Left forelimb (tissue), 1 donor: ENCODE data around the gene SPTSSA.
"Not testable (repeated sequence)": the region's sequence is repeated elsewhere in the genome, so short reads cannot be mapped to it uniquely, and the experiment has no call there.

ENCODE experiments used
- DNase-seq: peaks from one replicate; pipeline ENCODE4 v3.0.0-alpha.2; 2018; ENCODE audit warnings: low spot score

Gene SPTSSA, protein sequence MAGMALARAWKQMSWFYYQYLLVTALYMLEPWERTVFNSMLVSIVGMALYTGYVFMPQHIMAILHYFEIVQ

DNA sequence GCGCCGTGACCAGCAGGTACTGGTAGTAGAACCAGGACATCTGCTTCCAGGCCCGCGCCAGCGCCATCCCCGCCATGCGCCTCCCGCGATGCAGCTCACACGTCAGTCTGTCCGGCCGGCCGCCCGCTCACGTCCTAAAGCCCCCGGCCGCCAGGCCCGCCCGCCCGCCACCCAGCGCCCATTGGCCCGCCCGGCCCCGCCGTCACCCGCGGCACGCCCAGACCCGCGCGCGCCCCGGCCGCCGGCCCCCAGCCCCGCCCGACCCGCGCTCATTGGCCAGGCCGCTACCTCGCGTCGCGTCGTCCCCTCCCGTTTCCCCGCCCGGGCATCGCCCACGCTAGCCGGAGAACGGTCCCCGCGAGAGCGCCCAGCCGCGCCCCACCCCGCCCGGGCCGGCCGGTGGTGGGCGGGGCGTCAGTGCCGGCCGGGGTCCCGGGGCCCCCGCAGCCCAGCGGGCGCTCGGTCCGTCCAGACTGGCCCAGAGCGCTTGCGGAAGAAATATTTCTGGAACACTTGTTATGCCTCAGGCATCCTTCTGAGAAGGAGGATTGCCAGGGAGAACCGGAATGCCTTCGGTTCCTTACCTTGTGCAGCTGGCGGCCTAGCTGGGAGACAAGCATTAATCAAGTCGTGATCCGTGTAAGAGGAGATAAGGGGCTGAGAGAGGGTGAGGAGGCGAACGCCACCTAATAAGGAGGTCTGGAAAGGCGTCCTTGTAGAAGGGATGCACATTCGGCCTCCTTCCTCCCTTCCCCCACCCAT, at the start of gene SPTSSA:
SPTSSA (minus strand) TSS at position 109 of the 762 bp plus-strand sequence; CDS start at position 76, 33 bp downstream.
- DNase-seq = peak; percentile 96

DNA sequence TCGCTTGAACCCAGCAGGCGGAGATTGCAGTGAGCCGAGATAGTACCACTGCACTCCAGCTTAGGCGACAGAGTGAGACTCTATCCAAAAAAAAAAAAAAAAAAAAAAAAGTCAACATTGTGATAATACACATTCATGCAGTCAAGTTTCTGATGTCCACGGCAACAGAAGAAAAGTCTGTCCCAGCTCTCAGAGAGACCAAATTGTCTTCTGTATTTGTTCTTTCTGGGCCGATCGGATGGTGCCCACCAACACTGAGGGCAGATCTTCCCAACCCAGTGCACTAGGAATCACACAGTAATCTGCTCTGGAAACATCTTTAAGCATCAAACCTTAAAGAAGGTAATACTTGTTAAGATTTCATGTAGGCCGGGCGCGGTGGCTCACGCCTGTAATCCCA, 45.8 kb upstream of the SPTSSA start:
- no peak for DNase-seq

DNA sequence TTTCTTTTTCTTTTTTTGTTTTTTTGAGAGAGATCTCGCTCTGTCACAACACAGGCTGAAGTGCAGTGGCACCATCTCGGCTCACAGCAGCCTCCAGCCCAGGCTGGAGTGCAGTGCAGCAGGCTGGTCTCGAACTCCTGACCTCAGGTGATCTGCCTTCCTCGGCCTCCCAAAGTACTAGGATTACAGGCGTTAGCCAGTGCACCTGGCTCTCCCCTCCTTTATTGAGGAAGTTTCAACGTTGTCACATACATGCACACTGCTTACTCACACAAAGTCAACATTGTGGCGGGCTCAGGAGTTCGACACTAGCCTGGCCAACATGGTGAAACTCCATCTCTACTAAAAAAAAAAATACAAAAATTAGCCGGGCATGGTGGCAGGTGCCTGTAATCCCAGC, 45.4 kb upstream of the SPTSSA start:
- no peak for DNase-seq

DNA sequence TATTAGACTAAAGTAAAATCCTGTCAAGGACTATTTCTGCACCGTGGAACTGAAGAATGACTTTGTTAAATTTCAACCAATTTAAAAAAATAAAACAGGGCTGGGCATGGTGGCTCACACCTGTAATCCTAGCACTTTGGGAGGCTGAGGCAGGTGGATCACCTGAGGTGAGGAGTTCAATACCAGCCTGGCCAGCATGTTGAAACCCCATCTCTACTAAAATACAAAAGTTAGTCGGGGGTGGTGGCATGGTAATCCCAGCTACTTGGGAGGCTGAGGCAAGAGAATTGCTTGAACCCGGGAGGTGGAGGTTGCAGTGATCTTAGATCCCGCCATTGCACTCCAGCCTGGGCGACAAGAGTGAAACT, 43.1 kb upstream of the SPTSSA start:
- DNase-seq = not testable (repeated sequence)

DNA sequence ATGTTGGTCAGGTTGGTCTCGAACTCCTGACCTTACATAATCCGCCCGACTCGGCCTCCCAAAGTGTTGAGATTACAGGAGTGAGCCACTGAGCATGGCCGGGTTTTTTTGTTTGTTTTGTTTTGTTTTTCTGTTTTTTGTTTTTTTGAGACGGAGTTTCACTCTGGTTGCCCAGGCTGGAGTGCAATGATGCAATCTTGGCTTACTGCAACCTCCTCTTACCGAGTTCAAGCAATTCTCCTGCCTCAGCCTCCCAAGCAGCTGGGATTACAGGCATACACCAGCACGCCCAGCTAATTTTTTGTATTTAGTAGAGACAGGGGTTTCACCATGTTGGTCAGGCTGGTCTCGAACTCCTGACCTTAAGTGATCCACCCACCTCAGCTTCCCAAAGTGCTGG, 42.0 kb upstream of the SPTSSA start:
- DNase-seq = not testable (repeated sequence)

DNA sequence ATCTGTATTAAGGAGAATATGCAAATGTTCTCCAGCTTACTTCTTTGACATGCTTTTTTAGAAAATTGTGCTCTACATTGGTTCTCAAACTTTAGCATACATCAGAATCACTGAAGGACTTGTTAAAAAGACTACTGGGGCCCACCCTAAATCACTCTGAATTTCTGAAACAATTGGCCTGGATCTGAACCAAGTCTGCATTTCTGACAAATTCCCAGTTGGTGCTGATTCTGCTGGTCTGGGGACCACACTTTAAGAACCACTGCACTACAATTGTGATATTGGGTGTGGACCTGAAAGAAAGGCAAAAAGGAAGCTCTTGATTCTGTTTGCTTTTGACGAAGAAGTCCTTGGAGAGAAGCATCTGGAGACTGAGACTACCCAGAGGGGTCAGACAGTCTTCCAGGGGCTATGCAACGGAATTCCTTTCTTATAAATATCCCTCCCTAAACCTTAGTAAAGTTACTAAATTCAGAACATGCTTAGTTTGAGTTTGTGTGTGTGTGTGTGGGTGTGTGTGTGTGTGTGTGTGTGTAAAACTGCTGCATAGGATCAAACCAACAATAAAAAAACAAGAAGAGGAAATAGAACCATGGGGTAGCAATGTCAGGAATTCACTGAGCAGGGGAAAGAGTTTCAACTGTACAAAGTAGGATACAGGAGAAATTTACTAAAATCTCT, 40.6 kb upstream of the SPTSSA start:
- DNase-seq = no peak

DNA sequence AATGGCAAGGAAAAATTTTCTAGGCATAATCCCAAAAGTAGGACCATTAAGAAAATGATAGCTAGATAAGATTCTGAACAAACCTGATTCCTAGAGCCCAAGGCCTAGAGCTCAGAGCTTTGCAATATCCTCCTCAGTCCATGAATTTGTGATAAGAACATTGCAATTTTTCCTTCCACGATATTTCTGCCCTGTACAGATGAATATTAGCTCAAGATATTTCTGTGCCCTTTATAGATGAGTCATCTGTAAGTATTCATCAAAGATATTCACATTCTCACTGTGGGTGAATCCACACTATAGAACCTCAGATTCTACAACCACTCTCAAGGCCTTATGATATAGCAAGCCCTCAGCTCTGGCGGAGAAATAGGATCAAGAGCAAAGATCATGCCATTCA, 40.0 kb upstream of the SPTSSA start:
- DNase-seq = no peak

DNA sequence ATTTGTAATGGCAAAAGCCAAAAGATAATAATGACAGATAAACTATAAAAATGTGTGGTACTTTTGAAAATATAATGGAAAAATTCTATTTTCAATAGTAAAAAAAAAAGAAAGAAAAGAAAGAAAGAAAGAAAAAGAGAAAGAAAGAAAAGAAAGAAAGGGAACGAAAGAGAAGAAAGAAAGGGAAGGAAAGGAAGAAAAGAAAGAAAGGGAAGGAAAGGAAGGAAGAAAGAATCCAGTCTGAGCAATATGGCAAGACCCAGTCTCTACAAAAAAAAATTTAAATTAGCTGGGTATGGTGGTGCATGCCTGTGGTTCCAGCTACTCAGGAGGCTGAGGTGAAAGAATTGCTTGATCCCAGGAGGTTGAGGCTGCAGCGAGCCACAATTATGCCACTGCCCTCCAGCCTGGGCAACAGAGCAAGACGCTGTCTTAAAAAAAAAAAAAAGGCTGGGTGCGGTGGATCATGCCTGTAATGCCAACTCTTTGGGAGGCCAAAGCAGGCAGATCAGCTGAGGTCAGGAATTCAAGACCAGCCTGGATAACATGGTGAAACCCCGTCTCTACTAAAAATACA, 39.1 kb upstream of the SPTSSA start:
- no peak for DNase-seq

DNA sequence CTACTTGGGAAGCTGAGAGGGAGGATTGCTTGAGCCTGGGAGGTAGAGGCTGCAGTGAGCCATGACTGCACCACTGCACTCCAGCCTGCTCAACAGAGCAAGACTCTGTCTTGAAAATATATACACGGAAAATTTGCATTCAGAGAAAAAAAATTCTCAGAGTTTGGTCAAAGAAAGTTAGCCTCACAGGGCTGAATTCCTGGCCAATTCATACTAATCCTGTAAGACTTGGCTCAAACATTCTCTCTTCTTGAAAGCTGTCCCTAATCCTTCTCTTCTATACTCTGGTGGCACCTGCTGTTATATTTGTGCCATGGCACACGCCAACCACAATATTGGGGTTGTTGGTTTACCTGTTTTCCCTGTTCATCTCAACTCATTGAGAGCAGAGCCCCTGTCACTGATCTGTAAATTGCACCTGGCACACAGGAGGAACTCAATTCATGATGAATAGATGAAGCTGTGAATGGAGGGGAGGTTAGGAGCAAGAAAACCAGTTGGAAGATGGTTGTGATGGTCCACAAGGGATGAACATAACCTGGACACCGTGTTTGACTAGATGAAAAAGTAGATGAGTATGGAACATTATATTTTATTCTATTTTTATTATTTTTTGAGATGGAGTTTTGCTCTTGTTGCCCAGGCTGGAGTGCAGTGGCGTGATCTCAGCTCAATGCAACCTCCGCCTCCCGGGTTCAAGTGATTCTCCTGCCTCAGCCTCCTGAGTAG, 36.8 kb upstream of the SPTSSA start:
- DNase-seq = no peak

DNA sequence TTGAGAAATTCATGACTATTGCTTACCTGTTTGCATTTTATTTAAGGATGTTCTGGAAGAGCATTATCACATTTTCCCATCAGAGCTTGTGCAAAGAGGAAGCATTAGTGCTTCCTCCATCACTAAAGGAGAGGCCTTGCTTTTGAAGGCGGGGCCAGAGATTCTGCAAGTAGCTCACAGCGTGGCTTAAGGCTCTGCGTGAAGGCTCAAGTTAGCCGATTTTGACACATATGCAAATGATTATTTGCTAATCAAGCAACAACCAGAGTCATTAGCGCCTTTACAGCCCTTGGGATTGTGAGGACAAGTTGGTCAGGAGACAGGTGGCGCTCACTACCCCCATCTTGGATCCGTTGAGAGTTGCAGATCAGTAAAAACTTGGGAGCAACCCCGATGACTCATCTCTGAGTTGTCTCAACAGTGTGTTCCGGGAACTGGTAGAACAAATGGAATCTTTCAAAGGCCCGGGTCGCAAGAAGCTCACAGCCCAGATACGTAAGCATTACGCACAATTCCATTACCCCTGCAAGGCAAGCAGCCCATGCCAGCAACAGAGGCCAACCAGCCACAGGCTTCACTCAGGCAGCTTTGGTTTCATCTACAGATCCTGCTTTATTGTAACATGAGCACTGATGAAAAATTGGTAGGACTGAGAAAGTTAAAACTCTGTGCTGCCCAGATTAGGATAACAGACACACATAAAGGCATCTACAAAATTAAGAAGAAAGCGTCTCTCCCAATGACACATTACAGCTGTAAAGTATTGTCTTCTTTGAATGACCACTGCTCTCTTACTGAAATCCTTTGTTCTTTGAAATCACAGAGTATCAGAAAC, 34.9 kb upstream of the SPTSSA start:
- peak; percentile 78 for DNase-seq

DNA sequence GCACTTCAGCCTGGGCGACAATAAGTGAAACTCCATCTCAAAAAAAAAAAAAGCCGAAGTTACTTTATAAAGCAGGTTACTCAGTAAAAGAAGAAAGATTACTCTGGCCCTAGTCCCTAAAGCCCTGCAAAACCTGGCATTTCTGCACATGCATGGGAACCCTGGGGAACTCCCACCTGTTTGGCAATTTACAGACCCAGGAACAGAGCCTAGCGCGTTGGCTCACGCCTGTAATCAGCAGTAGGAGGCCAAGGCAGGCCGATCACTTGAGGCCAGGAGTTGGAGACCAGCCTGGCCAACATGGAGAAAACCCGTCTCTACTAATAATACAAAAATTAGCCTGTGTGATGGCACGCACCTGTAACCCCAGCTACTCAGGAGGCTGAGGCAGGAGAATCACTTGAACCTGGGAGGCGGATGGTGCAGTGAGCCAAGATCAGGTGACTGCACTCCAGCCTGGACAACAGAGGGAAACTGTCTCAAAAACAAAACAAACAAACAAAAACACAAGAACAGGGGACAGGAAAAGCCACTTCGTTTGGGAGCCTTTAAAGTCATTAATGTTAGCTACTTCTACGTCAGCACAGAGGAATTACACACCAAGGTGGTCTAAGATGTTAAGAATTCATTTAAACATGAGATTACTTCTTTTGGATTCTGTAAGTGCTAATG, 34.1 kb upstream of the SPTSSA start:
- DNase-seq = no peak

DNA sequence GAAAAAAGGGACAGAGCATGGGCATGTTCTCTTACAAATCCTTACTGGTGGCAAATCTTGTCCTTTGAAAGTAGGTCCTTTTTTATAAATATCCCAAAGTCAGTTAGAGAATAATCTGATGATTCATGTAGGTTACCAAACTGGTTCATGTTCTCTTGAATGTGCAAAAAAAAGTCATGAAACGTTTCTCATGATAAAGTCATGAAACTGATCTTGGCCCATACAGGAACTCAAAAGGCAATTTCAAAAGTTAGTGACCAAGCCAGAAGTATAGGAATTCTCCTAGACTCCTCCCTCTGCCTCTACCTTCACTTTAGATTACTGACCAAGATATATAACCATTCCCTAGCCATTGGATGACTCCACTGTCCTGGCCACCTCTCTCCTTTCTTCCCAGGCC, 27.3 kb upstream of the SPTSSA start:
- no peak for DNase-seq

DNA sequence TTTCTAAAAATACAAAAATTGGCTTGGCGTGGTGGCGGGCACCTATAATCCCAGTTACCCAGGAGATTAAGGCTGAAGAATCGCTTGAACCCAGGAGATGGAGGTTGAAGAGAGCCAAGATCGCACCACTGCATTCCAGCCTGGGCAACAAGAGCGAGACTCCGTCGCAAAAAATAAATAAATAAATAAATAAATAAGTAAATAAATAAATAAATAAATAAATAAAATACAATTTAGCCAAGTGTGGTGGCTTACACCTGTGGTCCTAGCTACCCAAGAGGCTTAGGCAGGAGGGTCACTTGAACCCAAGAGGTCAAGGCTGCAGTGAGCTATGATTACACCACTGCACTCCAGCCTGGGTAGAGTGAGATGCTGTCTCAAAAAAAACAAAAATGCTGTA, 26.5 kb upstream of the SPTSSA start:
- no peak for DNase-seq

DNA sequence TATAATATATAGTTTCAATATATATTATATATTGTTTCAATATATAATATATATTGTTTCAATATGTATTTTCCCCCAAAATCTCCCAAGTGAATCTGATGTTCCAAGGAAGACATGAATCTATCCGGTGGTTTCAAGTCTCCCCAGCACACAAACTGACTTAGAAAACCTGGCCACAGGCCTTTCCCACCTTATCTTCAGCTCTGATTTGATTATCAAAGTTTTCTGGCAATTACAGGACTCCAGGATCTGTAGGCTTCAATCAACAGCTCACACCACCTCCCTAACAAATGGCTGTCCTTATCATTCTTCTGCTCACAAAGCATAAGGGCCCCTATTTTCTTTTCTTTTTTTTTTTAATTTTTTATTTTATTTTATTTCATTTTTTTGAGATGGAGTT, 22.7 kb upstream of the SPTSSA start:
- no peak for DNase-seq

DNA sequence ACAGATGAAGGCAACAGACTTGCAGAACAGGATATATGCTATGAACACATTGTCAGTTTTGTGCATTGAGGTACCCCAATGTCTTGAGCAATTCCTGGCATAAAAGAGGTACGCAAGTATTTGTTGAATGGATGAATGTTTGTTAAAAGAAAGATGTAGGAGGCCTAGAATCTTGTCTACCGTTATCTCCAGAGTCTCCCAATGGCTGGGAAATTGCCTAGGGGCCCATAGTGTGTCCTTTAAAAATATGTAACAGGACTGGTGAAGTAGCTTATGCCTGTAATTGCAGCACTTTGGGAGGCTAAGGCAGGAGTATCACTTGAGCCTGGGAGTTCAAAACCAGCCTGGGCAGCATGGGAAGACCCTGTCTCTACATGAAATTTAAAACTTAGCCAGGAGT, 20.4 kb upstream of the SPTSSA start:
- DNase-seq = no peak

DNA sequence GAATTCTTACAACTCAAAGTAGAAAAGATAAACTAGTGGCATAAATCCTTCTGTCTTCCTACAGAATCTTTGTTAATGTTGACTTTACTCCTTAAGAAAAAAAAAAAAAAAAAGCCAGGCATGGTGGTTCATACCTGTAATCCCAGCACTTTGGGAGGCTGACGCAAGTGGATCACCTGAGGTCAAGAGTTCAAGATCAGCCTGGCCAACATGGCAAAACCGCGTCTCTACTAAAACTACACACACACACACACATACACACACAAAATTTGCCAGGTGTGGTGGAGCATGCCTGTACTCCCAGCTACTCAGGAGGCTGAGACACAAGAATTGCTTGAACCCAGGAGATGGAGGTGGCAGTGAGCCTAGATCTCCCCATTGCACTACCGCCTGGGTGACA, 17.7 kb upstream of the SPTSSA start:
- DNase-seq = no peak

DNA sequence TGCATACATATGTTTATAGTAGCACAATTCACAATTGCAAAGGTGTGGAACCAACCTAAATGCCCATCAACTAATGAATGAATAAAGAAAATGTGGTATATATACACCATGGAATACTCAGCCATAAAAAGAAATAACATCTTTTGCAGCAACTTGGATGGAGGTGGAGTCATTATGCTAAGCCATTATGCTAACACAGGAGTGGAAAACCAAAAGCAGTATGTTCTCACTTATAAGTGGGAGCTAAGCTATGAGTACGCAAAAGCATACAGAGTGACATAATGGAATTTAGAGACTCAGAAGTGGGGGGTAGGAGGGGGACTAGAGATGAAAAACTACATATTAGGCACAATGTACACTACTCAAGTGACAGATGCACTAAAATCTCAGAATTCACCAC, 16.2 kb upstream of the SPTSSA start:
- no peak for DNase-seq

DNA sequence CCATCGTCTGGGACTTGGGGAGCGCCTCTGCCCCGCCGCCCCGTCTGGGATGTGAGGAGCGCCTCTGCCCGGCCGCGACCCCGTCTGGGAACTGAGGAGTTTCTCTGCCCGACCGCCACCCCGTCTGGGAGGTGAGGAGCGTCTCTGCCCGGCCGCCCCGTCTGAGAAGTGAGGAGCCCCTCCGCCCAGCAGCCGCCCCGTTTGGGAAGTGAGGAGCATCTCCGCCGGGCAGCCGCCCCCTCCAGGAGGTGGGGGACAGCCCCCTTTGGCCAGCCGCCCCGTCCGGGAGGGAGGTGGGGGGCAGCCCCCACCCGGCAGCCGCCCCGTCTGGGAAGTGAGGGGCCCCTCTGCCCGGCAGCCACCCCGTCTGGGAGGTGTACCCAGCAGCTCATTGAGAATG, 14.0 kb upstream of the SPTSSA start:
- not testable (repeated sequence) for DNase-seq

DNA sequence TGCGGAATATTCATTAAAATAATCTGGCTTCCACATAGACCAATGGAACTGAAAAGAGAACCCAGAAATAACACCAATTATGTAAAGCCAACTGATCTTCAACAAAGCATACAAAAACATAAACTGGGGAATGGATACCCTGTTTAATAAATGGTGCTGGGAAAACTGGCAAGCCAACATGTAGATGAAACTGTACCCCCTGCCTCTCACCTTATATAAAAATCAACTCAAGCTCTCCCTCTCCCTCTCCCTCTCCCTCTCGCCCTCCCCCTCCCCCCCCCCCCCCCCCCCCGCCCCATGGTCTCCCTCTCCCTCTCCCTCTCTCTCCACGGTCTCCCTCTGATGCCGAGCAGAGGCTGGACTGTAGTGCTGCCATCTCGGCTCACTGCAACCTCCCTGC, 13.1 kb upstream of the SPTSSA start:
- DNase-seq = no peak

DNA sequence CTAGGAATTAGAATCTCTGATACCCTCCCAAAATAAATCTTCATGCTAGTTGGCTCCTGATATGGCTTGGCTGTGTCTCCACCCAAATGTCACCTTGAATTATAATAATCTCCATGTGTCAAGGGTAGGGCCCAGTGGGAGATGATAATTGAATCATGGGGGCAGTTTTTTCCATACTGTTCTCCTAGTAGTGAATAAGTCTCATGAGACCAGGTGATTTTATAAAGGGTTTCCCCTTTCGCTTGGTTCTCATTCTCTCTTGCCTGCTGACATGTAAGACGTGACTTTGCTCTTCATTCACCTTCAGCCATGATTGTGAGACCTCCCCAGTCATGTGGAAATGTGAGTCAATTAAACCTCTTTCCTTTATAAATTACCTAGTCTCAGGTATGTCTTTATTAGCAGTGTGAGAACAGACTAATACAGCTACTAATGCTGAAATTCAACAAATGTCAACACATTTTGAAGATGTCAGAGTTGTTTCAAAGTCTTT, 12.2 kb upstream of the SPTSSA start:
- no peak for DNase-seq

DNA sequence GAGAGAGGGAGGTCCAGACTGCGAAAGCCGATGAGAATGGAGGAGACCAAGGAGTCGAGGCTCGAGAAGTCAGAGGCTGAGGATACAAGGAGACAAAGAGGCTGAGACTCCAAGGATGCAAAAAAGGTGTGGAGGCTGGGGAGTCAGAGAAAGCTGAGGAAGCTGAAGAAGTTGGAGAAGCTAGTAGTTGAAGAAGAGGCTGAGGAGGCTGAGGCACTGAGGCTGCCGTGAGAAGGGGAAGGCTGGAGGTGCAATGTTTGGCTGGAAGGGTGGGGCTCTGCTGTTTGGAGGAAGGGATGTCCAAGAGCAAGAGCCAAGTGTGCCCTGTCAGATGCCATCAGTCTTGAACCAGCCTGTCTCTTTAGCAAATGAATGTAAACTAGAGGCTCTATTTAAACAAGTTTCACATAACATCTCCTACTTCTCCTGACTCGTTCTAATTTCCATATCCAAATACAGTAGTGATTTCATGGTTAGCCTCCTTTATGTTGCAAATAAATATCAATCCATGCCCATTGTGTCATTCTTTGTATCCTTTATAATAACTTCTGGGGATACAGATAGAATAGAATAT, 10.8 kb upstream of the SPTSSA start:
- no peak for DNase-seq
